Vagina (tissue), 2 donors: ENCODE data around the gene CREBBP. TPM values are rescaled to one million over a fixed set of nuclear protein-coding genes. Genes with fewer than 3 reads are reported as not detected.

Source experiments
- DNase-seq, 2 donors: peaks; one replicate each; pipeline ENCODE4 v3.0.0-alpha.2; 2017; ENCODE audit errors: extremely low spot score in 2 of 2
- H3K27ac ChIP-seq: fragments of 200-600 bp; sonication (generic); one replicate; pipeline ENCODE4 v1.5.1; 2019
- H3K27me3 ChIP-seq: fragments of 200-600 bp; sonication (generic); one replicate; pipeline ENCODE4 v1.5.1; 2019
- H3K36me3 ChIP-seq, 2 donors: fragments of 200-600 bp; sonication (generic); one replicate each; pipeline ENCODE4 v1.5.1; 2017 to 2019
- H3K4me1 ChIP-seq: fragments of 200-600 bp; sonication (generic); one replicate; pipeline ENCODE4 v1.5.1; 2019
- H3K4me3 ChIP-seq, 2 donors: fragments of 200-600 bp; sonication (generic); 1 replicate in 1 of 2; 2 replicates in 1 of 2; pipeline ENCODE4 v1.5.1; 2016 to 2019
- H3K9me3 ChIP-seq: fragments of 200-600 bp; sonication (generic); one replicate; pipeline ENCODE4 v1.5.1; 2019
- CTCF ChIP-seq, 3 experiments: fragments of 450-650 bp in 2 of 3; fragments of 200-600 bp in 1 of 3; sonication (generic) in 1 of 3; IDR thresholded peaks; one replicate each; pipeline ENCODE4 v1.5.1; 2017 to 2019; ENCODE audit warnings: antibody characterized with exemption in 3 of 3, mild to moderate bottlenecking in 2 of 3, moderate library complexity in 2 of 3
- POLR2A ChIP-seq, 2 donors: fragments of 450-650 bp; IDR thresholded peaks; one replicate each; pipeline ENCODE4 v1.6.1; 2017; ENCODE audit warnings: antibody characterized with exemption in 2 of 2, mild to moderate bottlenecking in 2 of 2, moderate library complexity in 2 of 2
- POLR2AphosphoS5 ChIP-seq, 2 donors: sonication (generic); formaldehyde crosslinking; IDR thresholded peaks; one replicate each; pipeline ENCODE4 v1.9.0; 2017; ENCODE audit warnings: antibody characterized with exemption in 2 of 2, mild to moderate bottlenecking in 2 of 2, low read depth in 1 of 2; ENCODE audit not compliant: insufficient read depth in 1 of 2
- intact Hi-C: fragments of 100-400 bp; cut with DNase I; formaldehyde crosslinking; loops from one replicate; pipeline ENCODE4 v1.15.1; 2023
- total RNA-seq: library from RNA; depleted of rRNA; stranded (reverse); fragments of >200 nt; gene quantifications from one replicate; pipeline ENCODE4 v1.2.3, GENCODE V29; 2016

Gene CREBBP
- total RNA-seq, 1 donor from 2014 or later = 102 TPM

GRCh38 chr16:3881499-3881990 lies 1.0 kb upstream of the CREBBP start:
- Histone ChIP-seq H3K4me3 (peak overlapping the region; percentile 93 to 98), H3K9me3 (no peaks in the 10 kb centered on the region), H3K4me1 (peaks cover 35% of the 10 kb centered on the region), H3K27me3 (no peaks in the 10 kb centered on the region), H3K27ac (no peak overlapping the region), H3K36me3 (no peaks in the 10 kb centered on the region)
- intact Hi-C loops = loop anchor here (5.0 kb wide), 1 partner anchor 194 kb away; no protein-coding TSS in a partner anchor
- no peak for DNase-seq
- TF ChIP-seq POLR2AphosphoS5 (IDR thresholded peaks at IDR 0.05; ENCODE audit: insufficient read depth in 1 of 2, low read depth in 1 of 2) = no peak
- no peak for TF ChIP-seq POLR2A (IDR thresholded peaks at IDR 0.05)
- no peak for TF ChIP-seq CTCF (IDR thresholded peaks at IDR 0.05)

- peak overlapping the region; percentile 86 for H3K27ac ChIP-seq
- H3K27me3 ChIP-seq = no peaks in the 10 kb centered on the region
- peaks cover 49% of the 10 kb centered on the region for H3K4me1 ChIP-seq
- TF ChIP-seq POLR2A (IDR thresholded peaks at IDR 0.05) (no peak), POLR2AphosphoS5 (IDR thresholded peaks at IDR 0.05; ENCODE audit: insufficient read depth in 1 of 2, low read depth in 1 of 2) (no peak), CTCF (IDR thresholded peaks at IDR 0.05) (no peak)
- no peak for DNase-seq
- peak overlapping the region; percentile 93 to 98 for H3K4me3 ChIP-seq
- no peaks in the 10 kb centered on the region for H3K36me3 ChIP-seq
- intact Hi-C loops = loop anchor here (5.0 to 10.0 kb wide), 2 partner anchors 193 to 355 kb away; no protein-coding TSS in a partner anchor
- H3K9me3 ChIP-seq = no peaks in the 10 kb centered on the region
These were observed 487 bp downstream of the CREBBP start for GRCh38 chr16:3879887-3880564.

- H3K4me3 ChIP-seq = peak overlapping the region; percentile 93 to 98
- DNase-seq = no peak
- intact Hi-C loops = loop anchor here (10.0 kb wide), 1 partner anchor 355 kb away; no protein-coding TSS in a partner anchor
- peak overlapping the region; percentile 84 for H3K27ac ChIP-seq
- H3K4me1 ChIP-seq = peaks cover 56% of the 10 kb centered on the region
- TF ChIP-seq CTCF (IDR thresholded peaks at IDR 0.05) (no peak), POLR2A (IDR thresholded peaks at IDR 0.05) (no peak), POLR2AphosphoS5 (IDR thresholded peaks at IDR 0.05; ENCODE audit: insufficient read depth in 1 of 2, low read depth in 1 of 2) (no peak)
- H3K9me3 ChIP-seq = no peaks in the 10 kb centered on the region
- no peaks in the 10 kb centered on the region for H3K36me3 ChIP-seq
- H3K27me3 ChIP-seq = no peaks in the 10 kb centered on the region
These were observed 1.1 kb downstream of the CREBBP start for GRCh38 chr16:3879258-3879886.

GRCh38 chr16:3878610-3879009 lies 1.9 kb downstream of the CREBBP start:
- H3K27me3 ChIP-seq = no peaks in the 10 kb centered on the region
- no peak for TF ChIP-seq POLR2A (IDR thresholded peaks at IDR 0.05)
- no peak for TF ChIP-seq POLR2AphosphoS5 (IDR thresholded peaks at IDR 0.05; ENCODE audit: insufficient read depth in 1 of 2, low read depth in 1 of 2)
- no peak for TF ChIP-seq CTCF (IDR thresholded peaks at IDR 0.05)
- DNase-seq = no peak
- H3K4me1 ChIP-seq = peaks cover 63% of the 10 kb centered on the region
- H3K36me3 ChIP-seq = no peaks in the 10 kb centered on the region
- H3K4me3 ChIP-seq = peak overlapping the region; percentile 93 to 98
- intact Hi-C loops = loop anchor here (10.0 kb wide), 1 partner anchor 354 kb away; no protein-coding TSS in a partner anchor
- H3K9me3 ChIP-seq = no peaks in the 10 kb centered on the region
- peak overlapping the region; percentile 84 for H3K27ac ChIP-seq
